ENCODE results near the gene KRT84. TPM values are rescaled to one million over a fixed set of nuclear protein-coding genes. Genes with fewer than 3 reads are reported as not detected.

Gene KRT84
- total RNA-seq, 1 donor from 2014 or later: not detected

GRCh38 chr12:52423661-52424500, 38.4 kb upstream of the KRT84 start:
- Mint-ChIP-seq H3K27me3 (ENCODE audit: unreplicated experiment) (peaks cover 71% of the 10 kb centered on the region), H3K9me3 (ENCODE audit: unreplicated experiment) (no peaks in the 10 kb centered on the region), H3K27ac (ENCODE audit: unreplicated experiment) (no peak overlapping the region)

GRCh38 chr12:52423035-52423434, 37.6 kb upstream of the KRT84 start:
- Mint-ChIP-seq H3K27ac (ENCODE audit: unreplicated experiment) (no peak overlapping the region), H3K4me1 (ENCODE audit: unreplicated experiment) (peaks cover 3% of the 10 kb centered on the region), H3K27me3 (ENCODE audit: unreplicated experiment) (peaks cover 63% of the 10 kb centered on the region), H3K9me3 (ENCODE audit: unreplicated experiment) (no peaks in the 10 kb centered on the region), H3K36me3 (ENCODE audit: unreplicated experiment) (no peaks in the 10 kb centered on the region), H3K4me3 (ENCODE audit: unreplicated experiment) (no peak overlapping the region)
- no peak for DNase-seq (ENCODE audit: extremely low spot score, unreplicated experiment)
- TF ChIP-seq CTCF (IDR thresholded peaks at IDR 0.05): no peak

More at GRCh38 chr12:52423661-52424500, 38.4 kb upstream of the KRT84 start:
- DNase-seq (ENCODE audit: extremely low spot score, unreplicated experiment): no peak
- peaks cover 3% of the 10 kb centered on the region for H3K4me1 Mint-ChIP-seq (ENCODE audit: unreplicated experiment)
- no peak for TF ChIP-seq CTCF (IDR thresholded peaks at IDR 0.05)
- H3K4me3 Mint-ChIP-seq (ENCODE audit: unreplicated experiment): no peak overlapping the region
- H3K36me3 Mint-ChIP-seq (ENCODE audit: unreplicated experiment): no peaks in the 10 kb centered on the region

- H3K27me3 Mint-ChIP-seq (ENCODE audit: unreplicated experiment): peaks cover 42% of the 10 kb centered on the region
- TF ChIP-seq CTCF (IDR thresholded peaks at IDR 0.05): no peak
- no peak overlapping the region for H3K27ac Mint-ChIP-seq (ENCODE audit: unreplicated experiment)
- H3K4me1 Mint-ChIP-seq (ENCODE audit: unreplicated experiment): peaks cover 11% of the 10 kb centered on the region
- H3K9me3 Mint-ChIP-seq (ENCODE audit: unreplicated experiment): no peaks in the 10 kb centered on the region
- no peak overlapping the region for H3K4me3 Mint-ChIP-seq (ENCODE audit: unreplicated experiment)
- H3K36me3 Mint-ChIP-seq (ENCODE audit: unreplicated experiment): no peaks in the 10 kb centered on the region
- no peak for DNase-seq (ENCODE audit: extremely low spot score, unreplicated experiment)
These were observed 34.2 kb upstream of the KRT84 start for GRCh38 chr12:52419656-52420055.

GRCh38 chr12:52418576-52419110, 33.2 kb upstream of the KRT84 start:
- H3K4me1 Mint-ChIP-seq (ENCODE audit: unreplicated experiment): peaks cover 11% of the 10 kb centered on the region
- no peak overlapping the region for H3K4me3 Mint-ChIP-seq (ENCODE audit: unreplicated experiment)
- no peak overlapping the region for H3K27ac Mint-ChIP-seq (ENCODE audit: unreplicated experiment)
- H3K27me3 Mint-ChIP-seq (ENCODE audit: unreplicated experiment): peaks cover 40% of the 10 kb centered on the region
- no peaks in the 10 kb centered on the region for H3K36me3 Mint-ChIP-seq (ENCODE audit: unreplicated experiment)
- no peak for DNase-seq (ENCODE audit: extremely low spot score, unreplicated experiment)
- no peak for TF ChIP-seq CTCF (IDR thresholded peaks at IDR 0.05)
- H3K9me3 Mint-ChIP-seq (ENCODE audit: unreplicated experiment): no peaks in the 10 kb centered on the region

- no peak overlapping the region for H3K4me3 Mint-ChIP-seq (ENCODE audit: unreplicated experiment)
- no peaks in the 10 kb centered on the region for H3K9me3 Mint-ChIP-seq (ENCODE audit: unreplicated experiment)
- peaks cover 11% of the 10 kb centered on the region for H3K4me1 Mint-ChIP-seq (ENCODE audit: unreplicated experiment)
- peaks cover 33% of the 10 kb centered on the region for H3K27me3 Mint-ChIP-seq (ENCODE audit: unreplicated experiment)
- H3K27ac Mint-ChIP-seq (ENCODE audit: unreplicated experiment): no peak overlapping the region
- DNase-seq (ENCODE audit: extremely low spot score, unreplicated experiment): no peak
- TF ChIP-seq CTCF (IDR thresholded peaks at IDR 0.05): no peak
- H3K36me3 Mint-ChIP-seq (ENCODE audit: unreplicated experiment): no peaks in the 10 kb centered on the region
These were observed 32.3 kb upstream of the KRT84 start for GRCh38 chr12:52417740-52418139.
